PC-9 (cell line): ENCODE results near the gene BEST2. TPM values are rescaled to one million over a fixed set of nuclear protein-coding genes. Genes with fewer than 3 reads are reported as not detected.

Experiments used
- BruUV-seq: library from RNA; stranded (reverse); fragments of 400-500 nt; replicated peaks from 2 replicates; lab custom pipeline; 2021; lab: Mats Ljungman, UMichigan
- CTCF ChIA-PET: fragments of 300-600 bp; sonication (Branson Sonifier 250); formaldehyde crosslinking; loops from one replicate; lab custom pipeline; 2022; ENCODE audit warnings: antibody characterized with exemption; lab: Charles Lee
- POLR2A ChIA-PET: fragments of 300-600 bp; sonication (Branson Sonifier 250); formaldehyde crosslinking; loops from one replicate; lab custom pipeline; 2022; ENCODE audit warnings: antibody characterized with exemption; ENCODE audit not compliant: unreplicated experiment; lab: Charles Lee
- DNase-seq, 2 experiments: peaks; one replicate each; pipeline versions ENCODE4 v3.0.0 to v3.0.0-alpha.2; 2015 to 2022; ENCODE audit warnings: mixed read lengths in 1 of 2
- H2AFZ ChIP-seq: fragments of 200-600 bp; sonication (generic); 2 replicates; pipeline ENCODE4 v1.8.1; 2017; ENCODE audit warnings: antibody characterized with exemption
- H3F3A ChIP-seq: fragments of 200-600 bp; sonication (generic); 2 replicates; pipeline ENCODE4 v1.8.1; 2017; ENCODE audit warnings: antibody characterized with exemption, mild to moderate bottlenecking, low read depth; ENCODE audit not compliant: insufficient read depth
- H3K27ac ChIP-seq: fragments of 200-600 bp; sonication (generic); 2 replicates; pipeline ENCODE4 v1.6.1; 2016; ENCODE audit warnings: mixed run types
- H3K27me3 ChIP-seq: fragments of 200-600 bp; sonication (generic); 2 replicates; pipeline ENCODE4 v1.6.1; 2016; ENCODE audit warnings: low read depth, mixed run types; ENCODE audit not compliant: insufficient read depth
- H3K36me3 ChIP-seq: fragments of 200-600 bp; sonication (generic); 2 replicates; pipeline ENCODE4 v1.6.1; 2016; ENCODE audit warnings: low read depth, mixed run types
- H3K4me1 ChIP-seq: fragments of 200-600 bp; sonication (generic); replicated peaks from 2 replicates; pipeline ENCODE4 v1.6.1; 2016; ENCODE audit warnings: mixed run types; ENCODE audit not compliant: insufficient read depth
- H3K4me2 ChIP-seq: fragments of 200-600 bp; sonication (generic); 2 replicates; pipeline ENCODE4 v1.6.1; 2017; ENCODE audit warnings: mixed run types
- H3K4me3 ChIP-seq: fragments of 200-600 bp; sonication (generic); 2 replicates; pipeline ENCODE4 v1.6.1; 2016; ENCODE audit warnings: mixed run types
- H3K79me2 ChIP-seq: fragments of 200-600 bp; sonication (generic); 2 replicates; pipeline ENCODE4 v1.6.1; 2017; ENCODE audit warnings: low read depth, mixed run types
- H3K9me2 ChIP-seq: fragments of 200-600 bp; sonication (generic); 2 replicates; pipeline ENCODE4 v1.8.1; 2017; ENCODE audit warnings: mild to moderate bottlenecking; ENCODE audit not compliant: insufficient read depth
- H3K9me3 ChIP-seq: fragments of 200-600 bp; sonication (generic); 2 replicates; pipeline ENCODE4 v1.8.1; 2016; ENCODE audit warnings: low read depth; ENCODE audit not compliant: insufficient read depth
- H4K20me1 ChIP-seq: fragments of 200-600 bp; sonication (generic); 2 replicates; pipeline ENCODE4 v1.8.1; 2017; ENCODE audit not compliant: insufficient read depth
- CTCF ChIP-seq: fragments of 200-600 bp; sonication (generic); conservative IDR thresholded peaks from 2 replicates; pipeline ENCODE4 v1.6.1; 2017; ENCODE audit warnings: mixed run types, antibody characterized with exemption, mild to moderate bottlenecking, moderate library complexity
- EZH2 ChIP-seq: fragments of 200-600 bp; sonication (generic); IDR thresholded peaks from 2 replicates; pipeline ENCODE4 v1.8.0; 2017; ENCODE audit warnings: antibody characterized with exemption, low read depth
- intact Hi-C: fragments of 100-400 bp; cut with micrococcal nuclease; formaldehyde crosslinking; loops from one replicate; pipeline ENCODE4 v1.10.0; 2022; ENCODE audit not compliant: unreplicated experiment
- total RNA-seq: library from RNA; stranded (reverse); gene quantifications from 2 replicates; pipeline ENCODE4 v1.2.3, GENCODE V29; 2021

BEST2 gene
- total RNA-seq, 1 experiment from 2014 or later: not detected

GRCh38 chr19:12799742-12800465 lies 48.3 kb downstream of the BEST2 start:
- ChIA-PET CTCF (no interaction called here), POLR2A (interaction anchor here (0.7 kb wide), 2 partner anchors 112 to 234 kb away, joined by 4 to 5 read pairs; no protein-coding TSS in a partner anchor)
- H3K27me3 ChIP-seq: no peaks in the 10 kb centered on the region
- H2AFZ ChIP-seq: no peak overlapping the region
- H3K4me1 ChIP-seq: peaks cover 37% of the 10 kb centered on the region
- H3K4me3 ChIP-seq: peak overlapping the region; percentile 89
- no peak overlapping the region for H3K27ac ChIP-seq
- peaks cover 25% of the 10 kb centered on the region for H3K79me2 ChIP-seq
- TF ChIP-seq CTCF: no peak
- H3K9me2 ChIP-seq: no peaks in the 10 kb centered on the region
- no peaks in the 10 kb centered on the region for H3K9me3 ChIP-seq
- 0 out of 2 replicates have a peak, but pooled peaks cover 5% of the 10 kb centered on the region for H4K20me1 ChIP-seq
- DNase-seq: no peak
- intact Hi-C loops: no loop called here
- peak overlapping the region; percentile 95 for H3K4me2 ChIP-seq
- BruUV-seq: no TSS peak
- H3F3A ChIP-seq: peaks cover 67% of the 10 kb centered on the region
- H3K36me3 ChIP-seq: 0 out of 2 replicates have a peak, but pooled peaks cover 7% of the 10 kb centered on the region

GRCh38 chr19:12800466-12800770 lies 48.8 kb downstream of the BEST2 start:
- intact Hi-C loops: no loop called here
- ChIA-PET POLR2A (interaction anchor here (0.5 kb wide), 1 partner anchor 23 kb away, joined by 3 read pairs; no protein-coding TSS in a partner anchor), CTCF (interaction anchor here (0.6 to 1.3 kb wide), 2 partner anchors 22 to 33 kb away, joined by 3 to 4 read pairs; no protein-coding TSS in a partner anchor)
- peak overlapping the region; percentile 95 for H3K4me2 ChIP-seq
- H3K9me3 ChIP-seq: no peaks in the 10 kb centered on the region
- peaks cover 22% of the 10 kb centered on the region for H3K79me2 ChIP-seq
- DNase-seq: no peak
- H3K27ac ChIP-seq: no peak overlapping the region
- H4K20me1 ChIP-seq: 0 out of 2 replicates have a peak, but pooled peaks cover 5% of the 10 kb centered on the region
- H3K9me2 ChIP-seq: no peaks in the 10 kb centered on the region
- H3K4me1 ChIP-seq: peaks cover 32% of the 10 kb centered on the region
- BruUV-seq: no TSS peak
- no peaks in the 10 kb centered on the region for H3K27me3 ChIP-seq
- H3K4me3 ChIP-seq: peak overlapping the region; percentile 89
- H3K36me3 ChIP-seq: 0 out of 2 replicates have a peak, but pooled peaks cover 7% of the 10 kb centered on the region
- TF ChIP-seq EZH2: no peak
- TF ChIP-seq CTCF: no peak
- H2AFZ ChIP-seq: no peak overlapping the region
- peaks cover 63% of the 10 kb centered on the region for H3F3A ChIP-seq

- Histone ChIP-seq H3K9me3 (no peaks in the 10 kb centered on the region), H3K4me2 (peak overlapping the region; percentile 95), H3K79me2 (peaks cover 22% of the 10 kb centered on the region), H3K9me2 (no peaks in the 10 kb centered on the region), H3K27me3 (no peaks in the 10 kb centered on the region), H2AFZ (peak overlapping the region; percentile 92), H4K20me1 (0 out of 2 replicates have a peak, but pooled peaks cover 5% of the 10 kb centered on the region), H3K27ac (no peak overlapping the region), H3K4me3 (peak overlapping the region; percentile 89), H3F3A (peaks cover 59% of the 10 kb centered on the region), H3K36me3 (0 out of 2 replicates have a peak, but pooled peaks cover 7% of the 10 kb centered on the region), H3K4me1 (peaks cover 27% of the 10 kb centered on the region)
- BruUV-seq: TSS peak; percentile 49
- POLR2A ChIA-PET: interaction anchor here (0.5 to 0.7 kb wide), 2 partner anchors 23 to 34 kb away, joined by 3 read pairs; no protein-coding TSS in a partner anchor
- CTCF ChIA-PET: interaction anchor here (0.6 to 1.3 kb wide), 2 partner anchors 23 to 34 kb away, joined by 3 to 4 read pairs; no protein-coding TSS in a partner anchor
- no peak for TF ChIP-seq EZH2
- no peak for TF ChIP-seq CTCF
- intact Hi-C loops: no loop called here
- no peak for DNase-seq
Measured at GRCh38 chr19:12800923-12801465, 49.4 kb downstream of the BEST2 start.
